Measurements from ENCODE around the gene GOLGA2.
"Not testable (repeated sequence)": the region's sequence is repeated elsewhere in the genome, so short reads cannot be mapped to it uniquely, and the experiment has no call there.

The GOLGA2 gene

GRCh38 chr9:128231638-128232527, 43.9 kb downstream of the GOLGA2 start:
- DNase-seq (ENCODE audit: low read depth): no peak
- in situ Hi-C loops (cut with HindIII; ENCODE audit: low sequenced_read_pairs): no loop called here

GRCh38 chr9:128230897-128231296, 44.9 kb downstream of the GOLGA2 start:
- in situ Hi-C loops (cut with HindIII; ENCODE audit: low sequenced_read_pairs); H3K4me3 ChIP-seq (ENCODE audit: low read depth, low read length); DNase-seq (ENCODE audit: low read depth): not testable (repeated sequence)

More at GRCh38 chr9:128231638-128232527, 43.9 kb downstream of the GOLGA2 start:
- TF ChIP-seq CTCF (IDR thresholded peaks at IDR 0.05; ENCODE audit: low read depth, low read length, missing control alignments): no peak
- no peak overlapping the region for H3K4me3 ChIP-seq (ENCODE audit: low read depth, low read length)

GRCh38 chr9:128226412-128226801, 49.4 kb downstream of the GOLGA2 start:
- DNase-seq (ENCODE audit: low read depth): no peak
- in situ Hi-C loops (cut with HindIII; ENCODE audit: low sequenced_read_pairs): no loop called here
- no peak for TF ChIP-seq CTCF (IDR thresholded peaks at IDR 0.05; ENCODE audit: low read depth, low read length, missing control alignments)
- no peak overlapping the region for H3K4me3 ChIP-seq (ENCODE audit: low read depth, low read length)

- H3K4me3 ChIP-seq (ENCODE audit: low read depth, low read length): no peak overlapping the region
- in situ Hi-C loops (cut with HindIII; ENCODE audit: low sequenced_read_pairs): no loop called here
- DNase-seq (ENCODE audit: low read depth): no peak
- TF ChIP-seq CTCF (IDR thresholded peaks at IDR 0.05; ENCODE audit: low read depth, low read length, missing control alignments): no peak
These were observed 49.9 kb downstream of the GOLGA2 start for GRCh38 chr9:128225770-128226411.

- H3K4me3 ChIP-seq (ENCODE audit: low read depth, low read length): no peak overlapping the region
- in situ Hi-C loops (cut with HindIII; ENCODE audit: low sequenced_read_pairs): no loop called here
- no peak for DNase-seq (ENCODE audit: low read depth)
- no peak for TF ChIP-seq CTCF (IDR thresholded peaks at IDR 0.05; ENCODE audit: low read depth, low read length, missing control alignments)
These were observed 50.9 kb downstream of the GOLGA2 start for GRCh38 chr9:128224877-128225276.

- in situ Hi-C loops (cut with HindIII; ENCODE audit: low sequenced_read_pairs): no loop called here
- TF ChIP-seq CTCF (IDR thresholded peaks at IDR 0.05; ENCODE audit: low read depth, low read length, missing control alignments): no peak
- H3K4me3 ChIP-seq (ENCODE audit: low read depth, low read length): no peak overlapping the region
- DNase-seq (ENCODE audit: low read depth): no peak
These were observed 52.7 kb downstream of the GOLGA2 start for GRCh38 chr9:128222880-128223670.

All from astrocyte of the cerebellum (primary cell).